OCI-LY1 (cell line): ENCODE data around the gene MNAT1.

ENCODE experiments used
- EZH2 ChIP-seq: fragments of 200-600 bp; sonication (generic), shearing (Covaris generic); IDR thresholded peaks from 2 replicates; pipeline ENCODE4 v1.8.0; 2017; ENCODE audit warnings: borderline replicate concordance, mixed run types, mild to moderate bottlenecking, antibody characterized with exemption, low read length, moderate library complexity, mixed read lengths
- TF ChIP-seq, protein P1 (sequence below): fragments of 200-600 bp; sonication (generic), shearing (Covaris generic); IDR thresholded peaks from 2 replicates; pipeline ENCODE4 v1.5.1; 2017; ENCODE audit warnings: mild to moderate bottlenecking, antibody characterized with exemption, low read length, moderate library complexity, mixed read lengths

GRCh38 chr14:60796434-60796833, 61.9 kb downstream of the MNAT1 start:
- TF ChIP-seq, protein P1, sequence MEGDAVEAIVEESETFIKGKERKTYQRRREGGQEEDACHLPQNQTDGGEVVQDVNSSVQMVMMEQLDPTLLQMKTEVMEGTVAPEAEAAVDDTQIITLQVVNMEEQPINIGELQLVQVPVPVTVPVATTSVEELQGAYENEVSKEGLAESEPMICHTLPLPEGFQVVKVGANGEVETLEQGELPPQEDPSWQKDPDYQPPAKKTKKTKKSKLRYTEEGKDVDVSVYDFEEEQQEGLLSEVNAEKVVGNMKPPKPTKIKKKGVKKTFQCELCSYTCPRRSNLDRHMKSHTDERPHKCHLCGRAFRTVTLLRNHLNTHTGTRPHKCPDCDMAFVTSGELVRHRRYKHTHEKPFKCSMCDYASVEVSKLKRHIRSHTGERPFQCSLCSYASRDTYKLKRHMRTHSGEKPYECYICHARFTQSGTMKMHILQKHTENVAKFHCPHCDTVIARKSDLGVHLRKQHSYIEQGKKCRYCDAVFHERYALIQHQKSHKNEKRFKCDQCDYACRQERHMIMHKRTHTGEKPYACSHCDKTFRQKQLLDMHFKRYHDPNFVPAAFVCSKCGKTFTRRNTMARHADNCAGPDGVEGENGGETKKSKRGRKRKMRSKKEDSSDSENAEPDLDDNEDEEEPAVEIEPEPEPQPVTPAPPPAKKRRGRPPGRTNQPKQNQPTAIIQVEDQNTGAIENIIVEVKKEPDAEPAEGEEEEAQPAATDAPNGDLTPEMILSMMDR = no peak
- no peak for TF ChIP-seq EZH2
